NB4 (cell line): ENCODE results near the gene BSG.

Experiments
- POLR2A ChIP-seq: IDR thresholded peaks from 2 replicates; pipeline ENCODE4 v1.6.1; 2011; ENCODE audit warnings: mild to moderate bottlenecking; ENCODE audit not compliant: insufficient read length; ENCODE audit errors: extremely low read depth
- TF ChIP-seq, protein P1 (sequence below): IDR thresholded peaks from one replicate; pipeline ENCODE4 v1.5.1; 2012; ENCODE audit warnings: low read depth, low read length
- TF ChIP-seq, protein P2 (sequence below): IDR thresholded peaks from 2 replicates; pipeline ENCODE4 v1.6.1; 2011; ENCODE audit warnings: low read depth, low read length

DNA sequence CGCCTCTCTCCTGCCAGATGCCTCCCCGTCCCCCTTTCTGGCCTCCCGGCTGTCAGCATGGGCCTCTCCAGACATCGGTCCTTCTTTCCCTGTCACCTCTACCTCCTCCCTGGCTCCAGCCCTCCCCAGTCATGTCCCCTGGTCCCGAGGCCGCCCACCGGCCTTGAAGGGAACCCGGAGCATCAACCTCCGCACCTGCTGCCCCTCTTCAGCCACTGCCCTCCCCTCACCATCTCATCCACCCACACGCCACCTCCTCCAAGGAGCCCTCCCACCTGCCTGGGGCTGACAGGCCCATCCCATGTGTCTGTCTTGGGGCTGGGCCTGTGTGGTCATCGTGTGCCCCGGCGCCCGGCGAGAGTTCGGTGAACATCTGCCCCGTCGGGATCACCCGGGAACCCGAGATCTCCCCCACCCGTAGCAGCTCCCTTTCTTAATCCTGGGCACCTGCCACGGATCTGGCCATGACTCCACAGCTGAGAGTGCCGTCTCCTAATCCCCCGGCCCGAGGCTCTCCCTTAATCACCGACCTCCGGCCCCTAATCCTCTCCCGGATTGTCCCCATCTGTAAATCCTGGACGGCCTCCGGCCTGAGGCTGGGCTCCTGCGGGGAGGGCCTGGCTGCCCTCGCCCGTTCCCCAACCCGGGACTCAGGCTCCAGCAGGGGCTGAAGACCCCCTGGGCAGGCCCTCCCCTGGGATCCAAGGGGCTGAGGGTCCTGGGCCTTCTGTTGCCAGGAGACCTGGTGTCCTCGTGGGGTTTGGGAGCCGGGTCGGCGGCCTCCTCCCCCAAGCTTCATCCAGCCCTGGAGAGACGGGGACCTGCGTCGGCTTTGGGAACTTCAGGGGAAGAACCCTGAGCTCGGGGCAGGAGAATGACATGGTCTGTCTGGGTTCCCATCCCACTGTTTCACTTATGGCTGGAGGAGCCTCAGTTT lies 23.2 kb downstream of the BSG start:
- TF ChIP-seq POLR2A = no peak
- TF ChIP-seq, protein P1, sequence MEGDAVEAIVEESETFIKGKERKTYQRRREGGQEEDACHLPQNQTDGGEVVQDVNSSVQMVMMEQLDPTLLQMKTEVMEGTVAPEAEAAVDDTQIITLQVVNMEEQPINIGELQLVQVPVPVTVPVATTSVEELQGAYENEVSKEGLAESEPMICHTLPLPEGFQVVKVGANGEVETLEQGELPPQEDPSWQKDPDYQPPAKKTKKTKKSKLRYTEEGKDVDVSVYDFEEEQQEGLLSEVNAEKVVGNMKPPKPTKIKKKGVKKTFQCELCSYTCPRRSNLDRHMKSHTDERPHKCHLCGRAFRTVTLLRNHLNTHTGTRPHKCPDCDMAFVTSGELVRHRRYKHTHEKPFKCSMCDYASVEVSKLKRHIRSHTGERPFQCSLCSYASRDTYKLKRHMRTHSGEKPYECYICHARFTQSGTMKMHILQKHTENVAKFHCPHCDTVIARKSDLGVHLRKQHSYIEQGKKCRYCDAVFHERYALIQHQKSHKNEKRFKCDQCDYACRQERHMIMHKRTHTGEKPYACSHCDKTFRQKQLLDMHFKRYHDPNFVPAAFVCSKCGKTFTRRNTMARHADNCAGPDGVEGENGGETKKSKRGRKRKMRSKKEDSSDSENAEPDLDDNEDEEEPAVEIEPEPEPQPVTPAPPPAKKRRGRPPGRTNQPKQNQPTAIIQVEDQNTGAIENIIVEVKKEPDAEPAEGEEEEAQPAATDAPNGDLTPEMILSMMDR = no peak
- TF ChIP-seq, protein P2, sequence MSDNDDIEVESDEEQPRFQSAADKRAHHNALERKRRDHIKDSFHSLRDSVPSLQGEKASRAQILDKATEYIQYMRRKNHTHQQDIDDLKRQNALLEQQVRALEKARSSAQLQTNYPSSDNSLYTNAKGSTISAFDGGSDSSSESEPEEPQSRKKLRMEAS = no peak
